Ovary (tissue), 3 donors: ENCODE data around the gene SEC14L1.

Source experiments
- EP300 ChIP-seq: sonication (generic); formaldehyde crosslinking; IDR thresholded peaks from one replicate; pipeline ENCODE4 v1.6.1; 2017; ENCODE audit warnings: antibody characterized with exemption
- POLR2A ChIP-seq: fragments of 450-650 bp; IDR thresholded peaks from one replicate; pipeline ENCODE4 v1.6.1; 2017; ENCODE audit warnings: antibody characterized with exemption, mild to moderate bottlenecking, moderate library complexity
- TF ChIP-seq, protein P1 (sequence below), 3 donors: fragments of 450-650 bp in 2 of 3; fragments of 200-600 bp in 1 of 3; IDR thresholded peaks; one replicate each; pipeline versions ENCODE4 v1.5.1 to v1.8.0; 2016 to 2022; ENCODE audit warnings: antibody characterized with exemption in 3 of 3, mild to moderate bottlenecking in 1 of 3
- donor health status: DM: no; HTN: no; CAD: no.

DNA sequence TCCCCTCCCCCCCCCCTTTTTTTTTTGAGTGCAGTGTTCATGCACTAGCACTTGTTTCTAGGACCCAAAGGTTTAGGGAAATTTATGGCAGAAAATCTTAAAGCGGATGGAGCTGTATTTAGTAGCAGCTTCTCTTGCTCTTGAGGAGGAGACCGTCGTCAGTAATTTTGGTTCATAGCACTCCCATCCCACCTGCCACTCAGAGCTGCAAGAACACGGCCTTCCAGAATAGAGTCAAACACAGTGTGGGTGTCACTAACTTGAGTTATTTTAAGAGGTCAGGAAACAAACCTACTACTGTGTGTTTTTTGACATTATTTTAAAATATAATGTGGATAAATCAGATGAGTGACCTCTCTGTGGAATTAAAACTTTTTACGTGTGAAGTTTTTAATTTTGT, 37.3 kb downstream of the SEC14L1 start:
- no peak for TF ChIP-seq EP300
- TF ChIP-seq, protein P1, sequence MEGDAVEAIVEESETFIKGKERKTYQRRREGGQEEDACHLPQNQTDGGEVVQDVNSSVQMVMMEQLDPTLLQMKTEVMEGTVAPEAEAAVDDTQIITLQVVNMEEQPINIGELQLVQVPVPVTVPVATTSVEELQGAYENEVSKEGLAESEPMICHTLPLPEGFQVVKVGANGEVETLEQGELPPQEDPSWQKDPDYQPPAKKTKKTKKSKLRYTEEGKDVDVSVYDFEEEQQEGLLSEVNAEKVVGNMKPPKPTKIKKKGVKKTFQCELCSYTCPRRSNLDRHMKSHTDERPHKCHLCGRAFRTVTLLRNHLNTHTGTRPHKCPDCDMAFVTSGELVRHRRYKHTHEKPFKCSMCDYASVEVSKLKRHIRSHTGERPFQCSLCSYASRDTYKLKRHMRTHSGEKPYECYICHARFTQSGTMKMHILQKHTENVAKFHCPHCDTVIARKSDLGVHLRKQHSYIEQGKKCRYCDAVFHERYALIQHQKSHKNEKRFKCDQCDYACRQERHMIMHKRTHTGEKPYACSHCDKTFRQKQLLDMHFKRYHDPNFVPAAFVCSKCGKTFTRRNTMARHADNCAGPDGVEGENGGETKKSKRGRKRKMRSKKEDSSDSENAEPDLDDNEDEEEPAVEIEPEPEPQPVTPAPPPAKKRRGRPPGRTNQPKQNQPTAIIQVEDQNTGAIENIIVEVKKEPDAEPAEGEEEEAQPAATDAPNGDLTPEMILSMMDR (IDR thresholded peaks at IDR 0.05), result no peak
- TF ChIP-seq POLR2A, result no peak
